GM21786 (cell line): ENCODE measurements around the gene GPHA2.

ENCODE experiments used
- ATAC-seq: cut with Tn5 transposase; IDR thresholded peaks from one replicate; pipeline ENCODE4 v1.9.1; 2021; ENCODE audit not compliant: unreplicated experiment

GPHA2 gene

DNA sequence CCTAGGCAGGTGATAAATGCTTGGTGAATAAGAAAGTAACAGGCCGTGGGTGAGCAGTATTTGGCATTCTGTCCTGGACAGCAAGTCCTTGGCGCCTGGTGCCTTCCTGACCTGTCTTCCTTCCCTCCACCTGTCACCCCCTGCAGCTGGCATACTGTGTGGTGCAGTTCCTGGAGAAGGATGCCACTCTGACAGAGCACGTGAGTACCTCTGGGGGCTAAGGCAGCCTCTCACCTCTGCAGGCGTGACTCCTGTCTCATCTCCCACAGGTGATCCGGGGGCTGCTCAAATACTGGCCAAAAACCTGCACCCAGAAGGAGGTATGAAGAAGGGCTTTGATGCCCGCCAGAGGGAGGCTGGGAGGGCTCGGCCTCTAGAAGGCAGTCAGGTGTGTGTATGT, 4.4 kb downstream of the GPHA2 start:
- ATAC-seq, result no peak

DNA sequence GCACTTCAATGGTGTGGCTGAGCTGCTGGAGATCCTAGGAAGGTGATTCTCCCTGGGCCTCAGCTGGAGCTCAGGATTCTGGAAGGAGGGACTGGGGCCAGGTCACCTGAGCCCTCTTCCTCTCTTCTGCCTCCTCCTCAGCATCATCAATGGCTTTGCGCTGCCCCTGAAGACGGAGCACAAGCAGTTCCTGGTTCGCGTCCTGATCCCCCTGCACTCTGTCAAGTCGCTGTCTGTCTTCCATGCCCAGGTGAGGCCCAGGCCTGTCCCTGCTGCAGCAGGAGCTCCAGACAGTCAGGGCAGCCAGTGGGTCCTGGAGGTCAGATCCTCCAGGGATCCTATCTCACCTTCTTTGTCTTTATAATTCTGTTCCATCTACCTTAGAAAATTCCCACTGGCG, 5.4 kb downstream of the GPHA2 start:
- no peak for ATAC-seq

DNA sequence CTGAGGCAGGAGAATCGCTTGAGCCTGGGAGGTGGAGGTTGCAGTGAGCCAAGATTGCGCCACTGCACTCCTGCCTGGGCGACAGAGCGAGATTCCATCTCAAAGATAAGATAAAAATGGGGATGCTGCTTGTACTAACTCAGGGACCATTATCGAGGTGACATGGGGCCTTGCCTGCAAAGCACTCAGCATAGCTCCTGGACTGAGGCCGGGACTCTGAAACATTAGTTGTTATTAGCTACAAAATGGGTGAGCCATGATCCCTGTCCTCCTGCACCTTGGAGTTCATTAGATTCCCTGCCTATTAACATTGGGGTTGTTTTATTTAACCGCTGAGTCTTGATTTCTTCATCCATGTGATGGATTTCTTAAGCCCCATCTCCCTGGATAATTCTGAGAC, 6.1 kb downstream of the GPHA2 start:
- ATAC-seq, result no peak

DNA sequence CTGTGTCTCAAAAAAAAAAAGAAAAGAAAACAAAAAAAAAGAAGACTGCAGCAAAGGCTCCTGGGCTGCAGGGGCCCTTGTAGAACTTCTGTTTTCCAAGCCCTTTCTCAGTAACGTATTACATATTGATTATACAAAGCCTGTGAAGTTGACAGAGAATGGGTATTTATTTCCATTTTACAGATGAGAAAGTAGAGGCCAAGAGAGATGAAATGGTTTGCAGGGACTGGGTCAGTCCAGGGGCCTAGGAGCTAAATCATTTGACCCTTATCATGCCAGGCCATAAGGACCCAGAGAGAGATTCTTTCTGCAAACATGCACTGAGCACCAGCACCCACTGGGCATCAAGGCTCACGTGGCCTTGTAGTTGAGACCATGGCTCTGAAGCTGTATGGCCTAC, 6.7 kb downstream of the GPHA2 start:
- ATAC-seq, result no peak

DNA sequence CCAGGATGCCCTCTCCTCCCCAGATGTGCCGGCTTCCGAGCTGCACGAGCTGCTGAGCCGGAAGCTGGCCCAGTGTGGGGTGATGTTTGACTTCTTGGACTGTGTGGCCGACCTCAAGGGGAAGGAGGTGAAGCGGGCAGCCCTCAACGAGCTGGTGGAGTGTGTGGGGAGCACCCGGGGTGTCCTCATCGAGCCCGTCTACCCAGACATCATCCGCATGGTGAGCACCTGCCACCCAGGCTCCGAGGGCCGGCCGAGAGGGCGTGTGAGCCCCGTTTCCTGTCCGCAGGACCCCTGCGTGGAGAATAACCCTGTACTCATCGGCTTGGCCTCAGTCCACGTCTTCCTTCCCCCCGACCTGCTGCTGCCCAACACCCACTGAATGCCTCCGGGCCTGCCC, 9.0 kb downstream of the GPHA2 start:
- no peak for ATAC-seq

DNA sequence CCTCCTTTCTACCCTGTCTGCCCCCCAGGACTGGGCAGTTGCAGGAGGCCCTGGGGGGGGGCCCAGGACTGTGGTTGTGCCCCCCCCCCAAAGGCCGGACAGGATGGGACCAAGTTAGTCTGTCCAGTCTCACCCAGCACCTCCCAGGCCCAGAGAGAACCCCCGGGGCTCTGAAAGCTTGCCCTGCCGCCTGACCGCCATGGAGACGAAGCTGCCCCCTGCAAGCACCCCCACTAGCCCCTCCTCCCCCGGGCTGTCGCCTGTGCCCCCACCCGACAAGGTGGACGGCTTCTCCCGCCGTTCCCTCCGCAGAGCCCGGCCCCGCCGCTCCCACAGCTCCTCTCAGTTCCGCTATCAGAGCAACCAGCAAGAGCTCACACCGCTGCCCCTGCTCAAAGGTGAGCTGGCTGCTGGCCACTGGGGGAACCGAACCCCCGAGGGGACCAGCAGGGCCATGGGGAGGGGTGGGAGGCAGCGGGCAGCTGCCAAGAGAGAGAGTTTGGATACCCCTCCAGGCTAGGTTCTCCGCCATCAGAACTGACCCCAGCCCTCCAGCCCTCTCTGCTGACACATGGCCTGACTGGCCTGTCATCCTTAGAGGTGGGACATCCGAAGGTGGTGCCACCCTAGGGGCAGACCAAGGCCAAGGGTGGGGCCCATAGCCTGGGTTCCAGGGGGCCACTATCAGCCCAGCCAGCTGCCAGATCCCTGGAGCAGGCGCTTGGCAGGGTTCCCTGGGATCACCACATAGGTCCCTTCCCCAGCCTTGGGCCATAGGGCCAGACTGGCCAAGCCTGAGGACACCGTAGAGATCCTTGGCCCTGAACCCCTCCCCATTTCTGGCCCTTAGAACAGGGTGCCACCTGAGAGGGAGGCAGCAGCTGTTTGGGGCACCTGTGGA, 9.9 kb downstream of the GPHA2 start:
- no peak for ATAC-seq

DNA sequence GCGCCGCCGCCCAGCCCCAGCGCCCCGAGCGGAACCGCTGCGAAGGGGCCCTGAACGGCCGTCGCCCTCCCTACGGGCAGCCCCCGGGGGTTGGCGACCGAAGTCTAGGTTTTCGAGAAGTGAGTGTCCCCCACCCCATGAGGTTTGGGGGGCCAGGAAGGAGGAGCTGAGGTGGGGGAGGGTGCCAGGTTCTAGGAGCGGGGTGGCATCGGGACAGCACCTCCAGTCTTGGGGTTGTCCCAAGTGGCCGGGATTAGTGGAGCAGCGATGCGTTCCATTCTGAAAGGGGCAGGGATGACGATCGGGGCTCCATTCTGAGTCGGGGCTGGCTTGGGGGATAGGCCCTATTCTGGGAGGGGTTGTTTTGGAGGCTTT, 10.8 kb downstream of the GPHA2 start:
- peak; percentile 14 for ATAC-seq

DNA sequence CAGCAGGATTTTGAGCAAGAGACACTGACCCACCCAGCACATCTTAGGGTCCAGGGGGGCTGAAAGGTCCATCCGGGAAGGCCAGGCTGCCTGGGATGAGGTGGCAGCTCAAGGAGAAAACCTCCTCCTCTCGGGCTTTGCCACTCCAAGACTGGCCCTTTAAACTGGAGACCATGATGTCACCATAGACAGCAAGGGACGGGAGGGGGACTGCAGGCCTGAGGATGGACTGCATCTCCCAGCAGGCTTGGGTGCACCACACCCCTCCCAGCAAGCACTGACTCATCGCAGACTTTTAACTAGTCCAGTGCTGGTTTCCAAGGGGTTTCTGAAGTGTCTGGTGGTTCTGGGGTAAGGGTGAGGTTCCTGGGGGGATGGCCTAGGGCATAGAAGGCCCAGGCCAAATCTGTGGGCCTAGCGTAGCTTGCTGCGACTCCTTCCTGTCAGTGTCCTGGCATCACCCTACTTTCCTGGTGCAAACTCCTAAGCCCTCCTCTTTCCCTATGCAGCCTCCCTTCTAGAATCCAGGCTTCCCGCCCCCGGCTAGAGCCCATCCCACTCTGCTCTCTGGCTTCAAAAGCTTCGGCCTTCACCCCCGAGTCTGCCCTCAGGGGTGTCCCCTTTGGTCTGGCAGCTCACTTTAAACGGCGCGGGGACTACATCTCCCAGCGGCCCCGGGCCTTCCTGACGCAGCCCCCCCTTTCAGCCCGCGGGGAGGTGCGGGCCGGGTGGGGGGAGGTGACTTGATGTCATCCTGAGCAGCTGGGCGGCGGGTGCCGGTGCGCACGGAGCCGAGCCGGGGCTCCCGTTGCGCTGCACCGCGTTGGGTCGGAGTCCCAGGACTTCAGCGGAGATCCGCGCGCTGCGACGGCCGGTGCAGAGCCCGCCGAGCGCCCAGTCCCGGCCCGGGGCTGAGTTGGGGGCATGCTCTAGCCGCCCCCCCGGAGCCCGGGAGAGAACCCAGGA, 11.5 kb downstream of the GPHA2 start, which contains the start of gene PPP2R5B:
Gene PPP2R5B (plus strand): TSS at position 746 of the 966 bp plus-strand sequence. CDS start 1,046 bp downstream, outside the sequence.
- ATAC-seq, result peak; percentile 83

DNA sequence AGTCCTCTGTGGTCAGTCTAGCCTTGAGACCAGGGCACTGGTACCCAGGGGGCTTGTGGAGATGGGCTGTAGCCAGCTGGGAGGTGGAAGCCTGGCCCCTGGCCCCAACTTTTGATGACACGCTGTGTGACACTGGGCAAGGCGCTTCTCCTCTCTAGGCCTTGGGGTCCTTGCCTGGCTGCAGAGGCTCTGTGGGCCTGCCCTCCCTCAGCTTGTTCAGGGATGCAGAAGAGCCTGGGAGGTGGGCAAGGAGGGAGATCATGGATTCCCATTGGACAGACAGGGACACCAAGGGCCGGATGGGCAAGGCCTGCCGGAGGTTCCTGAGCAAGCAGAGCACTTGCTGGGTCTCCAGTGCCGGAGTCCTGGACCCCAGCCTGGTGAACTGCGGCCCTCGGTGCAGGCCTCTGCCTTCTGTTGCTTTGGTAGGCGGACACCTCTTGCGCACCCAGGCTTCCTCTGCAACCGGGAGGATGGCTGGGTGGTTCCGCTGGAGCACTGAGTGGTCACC, 12.5 kb downstream of the GPHA2 start:
- no peak for ATAC-seq

DNA sequence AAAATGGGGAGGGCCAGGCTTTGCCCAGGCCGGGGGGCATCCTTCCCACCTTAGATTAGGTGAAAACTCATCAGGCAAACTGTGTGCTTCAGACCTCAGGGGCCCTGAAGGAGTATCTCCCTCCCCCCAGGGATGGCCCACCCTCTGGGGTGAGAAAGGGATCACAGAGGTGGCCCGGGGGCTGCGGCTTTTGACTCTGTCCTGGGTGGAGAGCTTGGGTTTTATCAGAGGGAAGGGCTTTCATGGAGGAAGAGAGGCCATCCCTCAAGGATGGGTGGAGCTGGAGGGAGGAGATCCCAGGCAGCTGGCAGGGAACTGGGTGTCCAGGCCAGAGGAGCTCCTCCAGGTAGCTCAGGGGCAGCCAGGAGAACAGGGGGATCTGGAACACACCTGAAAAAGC, 14.3 kb downstream of the GPHA2 start:
- no peak for ATAC-seq

DNA sequence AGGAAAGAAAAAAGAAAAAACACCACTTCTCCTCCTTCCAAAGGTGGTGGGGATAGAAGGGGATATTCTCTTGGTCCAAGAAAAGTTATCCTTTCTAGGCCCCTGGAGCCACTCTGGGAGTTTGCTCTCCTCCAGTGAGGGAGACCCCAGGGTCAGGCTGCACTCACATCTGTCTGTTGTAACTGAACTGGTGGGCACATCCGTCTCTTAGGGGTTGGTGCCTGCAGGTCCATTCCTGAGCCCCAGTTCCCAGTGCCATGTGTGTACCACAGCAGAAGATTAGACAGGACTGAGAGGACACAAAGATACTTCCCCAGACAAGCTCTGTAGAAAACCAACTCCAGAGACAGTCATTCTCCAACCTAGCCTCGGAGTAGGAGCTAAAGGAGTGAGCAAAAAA, 15.6 kb downstream of the GPHA2 start:
- ATAC-seq, result no peak

DNA sequence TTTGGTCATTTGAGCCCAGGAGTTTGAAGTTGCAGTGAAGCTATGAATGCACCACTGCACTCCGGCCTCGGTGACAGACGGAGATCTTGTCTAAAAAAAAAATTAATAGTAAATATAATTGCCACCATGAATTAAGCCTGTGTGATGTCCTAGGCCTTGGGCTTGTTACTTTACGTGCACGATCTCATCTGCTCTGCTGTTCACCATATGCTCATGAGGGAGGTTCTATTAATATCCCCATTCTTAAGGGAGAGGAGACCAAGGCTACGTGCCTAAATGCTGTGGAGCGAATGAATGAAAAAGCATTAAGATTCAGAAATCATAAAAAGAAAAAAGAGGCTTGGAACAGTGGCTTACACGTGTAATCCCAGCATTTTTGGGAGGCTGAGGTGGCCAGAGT, 16.1 kb downstream of the GPHA2 start:
- no peak for ATAC-seq

DNA sequence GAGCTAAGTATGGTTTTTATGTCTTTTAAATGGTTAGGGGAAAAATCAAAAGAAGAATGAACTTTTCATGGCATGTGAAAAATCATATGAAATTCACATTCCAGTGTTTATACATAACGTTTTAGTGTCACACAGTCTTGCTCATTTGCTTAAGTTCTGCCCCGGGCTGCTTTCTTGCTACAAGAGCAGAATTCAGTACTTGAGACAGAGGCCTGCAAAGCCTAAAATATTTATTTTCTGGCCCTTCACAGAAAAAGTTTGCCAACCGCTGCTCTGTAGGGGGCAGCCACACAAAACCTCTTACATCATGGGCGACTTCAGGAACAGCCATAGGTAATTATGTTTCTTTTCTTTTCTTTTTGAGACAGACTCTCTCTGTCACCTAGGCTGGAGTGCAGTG, 17.7 kb downstream of the GPHA2 start:
- ATAC-seq, result no peak

DNA sequence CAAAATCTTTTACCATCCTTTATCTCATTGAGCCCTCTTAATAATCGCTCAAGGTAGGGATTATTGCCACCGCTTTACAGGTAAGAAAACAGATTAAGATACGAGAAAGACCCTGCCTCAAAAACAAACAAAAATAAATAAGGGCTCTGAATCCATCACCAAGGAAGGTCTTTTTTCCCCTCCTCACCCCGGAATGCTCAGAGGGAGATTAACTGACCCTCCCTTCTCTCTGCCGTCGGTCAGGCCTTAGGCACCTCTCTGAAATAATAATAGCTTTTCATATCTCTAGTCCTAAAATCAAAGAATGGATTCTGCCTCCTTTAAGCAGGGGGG, 18.1 kb downstream of the GPHA2 start:
- no peak for ATAC-seq

DNA sequence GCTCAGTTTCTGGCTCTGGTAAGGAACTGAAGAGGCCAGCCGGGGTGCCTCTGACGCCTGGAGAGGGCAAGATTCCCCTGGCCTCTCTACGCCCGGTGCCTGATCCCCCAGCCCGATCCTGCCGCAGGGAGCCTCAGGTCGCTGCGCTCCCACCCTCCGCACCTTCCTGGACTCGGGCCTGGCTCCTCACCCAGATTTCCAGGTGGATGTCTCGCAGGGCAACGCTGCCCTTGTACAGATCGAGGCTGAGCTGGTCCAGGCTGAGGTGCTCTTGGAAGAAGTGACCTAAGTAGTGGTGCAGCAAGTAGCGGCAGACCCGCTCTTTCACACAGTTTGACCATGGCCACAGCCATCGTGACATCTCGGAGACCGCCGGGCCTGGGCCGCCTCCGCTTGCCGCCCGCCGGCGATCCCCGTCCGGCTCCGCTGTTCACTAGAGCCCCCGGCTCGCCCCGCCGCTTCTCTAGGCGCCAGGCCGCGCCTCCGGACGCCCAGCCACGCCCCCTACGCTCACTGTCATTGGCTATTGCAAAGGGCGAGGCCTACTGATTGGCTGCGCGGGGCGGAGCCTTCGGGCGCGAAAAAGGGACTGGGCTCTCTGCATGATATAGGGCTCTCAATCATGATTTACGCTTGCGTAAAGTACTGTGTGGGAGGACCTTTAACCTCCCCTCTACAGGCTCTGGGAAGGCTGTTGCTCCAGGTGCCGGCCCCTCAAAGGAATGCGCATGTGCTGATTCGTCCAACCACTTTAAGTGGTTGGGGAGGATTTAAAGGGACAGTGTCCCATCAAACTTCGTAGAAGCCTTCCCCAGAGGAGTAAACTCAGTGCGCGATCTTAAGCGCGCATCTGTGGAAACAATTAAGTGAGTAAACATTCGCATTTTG, 18.7 kb downstream of the GPHA2 start, which contains the start of gene ATG2A:
Gene ATG2A (minus strand): TSS at position 435 of the 888 bp plus-strand sequence. CDS start 74 bp downstream, at position 361.
- peak; percentile 96 for ATAC-seq

DNA sequence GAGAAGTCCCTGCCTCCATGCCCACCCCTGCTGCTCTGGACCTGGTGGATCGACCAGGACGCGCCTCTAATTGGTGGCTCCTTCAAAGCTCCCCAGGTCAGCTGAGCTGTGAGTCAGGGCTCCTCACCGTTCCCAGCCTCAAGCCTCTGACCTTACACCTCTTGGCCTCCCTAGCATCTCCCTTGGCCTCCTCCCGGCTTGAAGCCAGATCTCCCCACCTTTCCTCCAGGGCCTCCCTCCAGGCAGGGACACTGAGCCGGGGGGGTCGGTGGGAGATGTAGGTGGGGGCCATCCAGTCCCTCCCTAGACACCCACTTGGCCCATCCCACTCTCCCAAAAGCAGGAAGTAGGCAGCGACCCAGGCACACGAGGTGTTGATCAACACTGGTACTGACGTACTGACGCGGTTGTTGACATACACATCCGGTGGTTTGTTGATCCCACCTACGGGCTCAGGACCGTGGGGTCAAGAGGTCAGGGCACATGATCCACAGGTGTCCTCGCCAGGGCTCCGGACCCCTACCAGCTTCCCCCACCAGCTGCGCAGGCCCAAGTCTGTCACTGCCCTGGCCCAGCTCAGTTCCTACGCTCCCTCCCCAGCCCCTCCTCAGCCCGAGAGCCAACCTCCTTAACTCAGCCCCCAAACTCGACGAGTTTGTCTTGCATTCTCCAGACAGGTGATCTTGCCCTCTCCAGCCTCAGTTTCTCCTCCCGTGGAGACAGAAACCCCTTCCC, 19.5 kb downstream of the GPHA2 start:
- ATAC-seq, result no peak

DNA sequence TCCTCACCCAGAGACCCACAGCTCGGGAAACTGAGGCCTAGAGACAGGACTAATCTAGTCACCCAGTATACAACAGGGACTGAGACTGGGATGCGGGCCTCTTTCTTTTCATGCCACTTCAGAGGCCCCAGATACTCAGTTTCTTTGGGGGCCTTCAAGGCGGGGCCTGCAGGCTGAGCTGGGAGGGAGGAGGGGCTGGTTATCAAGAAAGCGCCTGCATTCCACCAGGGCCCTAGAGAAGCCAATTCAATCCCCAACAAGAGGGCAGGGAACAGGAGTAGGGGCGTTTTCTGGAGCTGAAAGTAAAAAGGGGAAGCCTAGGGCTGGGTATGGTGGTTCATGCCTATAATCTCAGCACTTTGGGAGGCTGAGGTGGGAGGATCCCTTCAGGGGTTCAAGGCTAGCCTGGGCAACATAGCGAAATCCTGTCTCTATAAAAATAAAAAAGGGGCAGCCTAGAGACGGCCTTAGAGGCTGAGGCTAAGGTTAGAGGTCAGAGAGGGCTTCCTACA, 20.3 kb downstream of the GPHA2 start:
- no peak for ATAC-seq

DNA sequence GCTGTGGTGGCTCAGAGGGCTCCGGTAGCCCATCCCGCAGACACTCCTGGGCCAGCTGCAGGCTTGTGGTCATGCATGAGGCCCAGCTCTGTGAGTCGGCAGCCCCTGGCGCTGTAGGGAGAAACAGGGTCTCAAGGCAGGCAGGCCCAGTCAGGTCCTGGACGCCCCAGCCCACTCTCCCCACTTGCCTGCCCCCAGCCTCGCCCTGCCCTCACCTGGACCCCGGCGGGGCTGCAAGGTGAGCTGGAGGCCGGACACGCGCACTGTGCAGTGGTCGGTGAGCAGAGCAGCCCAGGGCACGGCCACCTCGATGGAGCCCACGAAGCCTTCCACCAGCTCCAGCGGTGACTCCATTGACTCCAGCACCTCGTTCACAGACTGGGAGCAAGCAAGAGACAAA, 21.6 kb downstream of the GPHA2 start:
- ATAC-seq, result no peak

DNA sequence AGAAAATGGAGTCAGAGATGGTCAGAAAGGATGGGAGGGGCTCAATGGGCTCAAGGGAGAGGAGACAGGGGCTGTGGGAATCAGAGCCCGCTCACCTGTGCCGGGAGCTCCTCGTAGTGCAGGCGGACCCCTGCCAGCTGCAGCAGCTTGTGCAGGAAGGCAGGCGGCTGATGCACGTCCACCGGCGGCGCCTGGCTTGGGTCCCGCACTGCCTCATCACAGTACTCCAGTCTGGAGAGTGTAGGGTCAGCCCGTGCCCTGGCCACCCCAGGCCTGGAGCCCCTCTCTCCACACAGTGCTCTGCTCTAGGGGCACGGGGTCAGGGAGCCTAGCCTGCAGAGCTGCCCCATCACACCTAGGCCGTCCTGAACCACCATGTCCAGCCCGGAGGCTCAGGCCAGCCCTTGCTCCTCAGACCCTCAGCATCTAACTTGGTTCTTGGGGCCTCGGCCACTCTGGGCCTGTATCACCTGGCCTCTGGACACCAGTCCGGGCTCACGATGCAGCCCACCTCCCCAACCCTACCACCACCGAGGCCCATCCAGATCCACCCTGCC, 22.4 kb downstream of the GPHA2 start:
- no peak for ATAC-seq
